OCI-LY1 (cell line): ENCODE measurements around the gene PNPLA7.

Experiments used
- H2AFZ ChIP-seq: fragments of 200-600 bp; sonication (generic), shearing (Covaris generic); 2 replicates; pipeline ENCODE4 v1.6.0; 2014; ENCODE audit warnings: antibody characterized with exemption, mild to moderate bottlenecking, low read length
- H3F3A ChIP-seq: fragments of 200-600 bp; sonication (generic), shearing (Covaris generic); 2 replicates; pipeline ENCODE4 v1.6.0; 2014; ENCODE audit warnings: mild to moderate bottlenecking, antibody characterized with exemption, low read length, moderate library complexity; ENCODE audit not compliant: insufficient read depth
- H3K27ac ChIP-seq: fragments of 200-600 bp; sonication (generic); 2 replicates; pipeline ENCODE4 v1.5.1; 2014; ENCODE audit warnings: low read length, mixed run types, mild to moderate bottlenecking, low read depth; ENCODE audit not compliant: poor library complexity, severe bottlenecking
- H3K27me3 ChIP-seq: fragments of 200-600 bp; sonication (generic); 2 replicates; pipeline ENCODE4 v1.6.0; 2014; ENCODE audit warnings: antibody characterized with exemption, mild to moderate bottlenecking, low read length, moderate library complexity; ENCODE audit not compliant: insufficient read depth
- H3K36me3 ChIP-seq: fragments of 200-600 bp; sonication (generic); 2 replicates; pipeline ENCODE4 v1.6.1; 2014; ENCODE audit warnings: mild to moderate bottlenecking, antibody characterized with exemption, low read length, moderate library complexity, mixed read lengths; ENCODE audit not compliant: insufficient read depth
- H3K4me1 ChIP-seq: fragments of 200-600 bp; sonication (generic); 2 replicates; pipeline ENCODE4 v1.5.1; 2014; ENCODE audit warnings: mild to moderate bottlenecking, low read length, moderate library complexity; ENCODE audit not compliant: insufficient read depth, severe bottlenecking
- H3K4me2 ChIP-seq: fragments of 200-600 bp; sonication (generic), shearing (Covaris generic); 2 replicates; pipeline ENCODE4 v1.6.1; 2014; ENCODE audit warnings: low read length
- H3K4me3 ChIP-seq: fragments of 200-600 bp; sonication (generic); 2 replicates; pipeline ENCODE4 v1.5.1; 2014; ENCODE audit warnings: low read length, low read depth, mild to moderate bottlenecking, mixed read lengths; ENCODE audit not compliant: poor library complexity, severe bottlenecking
- H3K79me2 ChIP-seq: fragments of 200-600 bp; shearing (Covaris generic); 2 replicates; pipeline ENCODE4 v1.6.1; 2016; ENCODE audit warnings: mixed run types, low read length, mixed read lengths; ENCODE audit not compliant: insufficient read depth
- H3K9ac ChIP-seq: fragments of 200-600 bp; sonication (generic), shearing (Covaris generic); 2 replicates; pipeline ENCODE4 v1.6.1; 2014; ENCODE audit warnings: mild to moderate bottlenecking, low read length, mixed read lengths
- H3K9me2 ChIP-seq: fragments of 200-600 bp; sonication (generic), shearing (Covaris generic); 2 replicates; pipeline ENCODE4 v1.6.1; 2014; ENCODE audit warnings: low read depth, mild to moderate bottlenecking, low read length, mixed read lengths
- H3K9me3 ChIP-seq: fragments of 200-600 bp; shearing (Covaris generic); 2 replicates; pipeline ENCODE4 v1.6.1; 2014; ENCODE audit warnings: low read length, mixed read lengths
- H4K20me1 ChIP-seq: fragments of 200-600 bp; sonication (generic), shearing (Covaris generic); 2 replicates; pipeline ENCODE4 v1.6.0; 2016; ENCODE audit warnings: mild to moderate bottlenecking, low read length; ENCODE audit not compliant: insufficient read depth
- EZH2 ChIP-seq: fragments of 200-600 bp; sonication (generic), shearing (Covaris generic); IDR thresholded peaks from 2 replicates; pipeline ENCODE4 v1.8.0; 2017; ENCODE audit warnings: borderline replicate concordance, mixed run types, mild to moderate bottlenecking, antibody characterized with exemption, low read length, moderate library complexity, mixed read lengths
- TF ChIP-seq, protein P1 (sequence below): fragments of 200-600 bp; sonication (generic), shearing (Covaris generic); IDR thresholded peaks from 2 replicates; pipeline ENCODE4 v1.5.1; 2017; ENCODE audit warnings: mild to moderate bottlenecking, antibody characterized with exemption, low read length, moderate library complexity, mixed read lengths

PNPLA7 gene

DNA sequence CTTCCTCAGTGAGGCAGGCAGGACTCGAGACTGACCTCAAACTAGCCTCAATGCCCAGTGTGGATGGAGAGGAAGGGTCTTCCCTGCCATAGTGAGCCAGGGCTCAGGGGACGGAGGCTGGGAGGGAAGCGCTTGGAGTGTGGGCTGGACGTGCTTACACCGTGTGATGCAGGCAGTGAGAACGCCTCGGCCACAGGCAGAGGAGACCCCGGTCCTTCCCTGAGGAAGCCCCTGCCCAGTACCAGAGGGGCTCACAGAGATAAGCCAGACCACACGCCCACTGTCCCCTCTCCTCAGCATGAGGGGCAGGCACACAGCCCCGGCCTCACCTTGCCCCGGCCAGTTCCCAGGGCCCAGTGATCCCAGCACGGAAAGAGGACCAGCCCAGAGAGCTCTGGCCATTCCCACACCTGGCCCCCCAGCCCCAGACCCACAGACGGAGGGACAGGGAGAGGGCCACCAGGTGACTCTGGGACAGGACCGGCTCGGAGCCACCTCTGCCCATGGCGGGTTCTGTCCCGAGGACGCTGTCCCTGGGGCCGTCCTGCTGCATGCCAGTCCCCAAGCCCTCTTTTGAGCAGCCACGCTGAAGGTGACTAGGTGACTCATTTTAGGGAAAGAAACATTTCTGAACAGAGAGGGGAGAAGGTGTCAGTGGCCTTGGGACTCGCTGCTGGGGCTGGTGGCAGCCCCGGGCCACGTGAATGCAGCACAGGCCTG, 85.0 kb downstream of the PNPLA7 start:
- H3K9me3 ChIP-seq: no peaks in the 10 kb centered on the region
- no peaks in the 10 kb centered on the region for H3F3A ChIP-seq
- H3K36me3 ChIP-seq: no peaks in the 10 kb centered on the region
- no peaks in the 10 kb centered on the region for H3K9me2 ChIP-seq
- H3K27me3 ChIP-seq: peaks cover 5% of the 10 kb centered on the region; the same call in 1 of the 2 replicates
- H3K79me2 ChIP-seq: no peaks in the 10 kb centered on the region
- H4K20me1 ChIP-seq: no peaks in the 10 kb centered on the region
- H3K4me3 ChIP-seq: no peak overlapping the region
- no peak overlapping the region for H2AFZ ChIP-seq
- no peak overlapping the region for H3K4me2 ChIP-seq
- no peak overlapping the region for H3K27ac ChIP-seq
- no peak overlapping the region for H3K9ac ChIP-seq
- peaks cover 12% of the 10 kb centered on the region for H3K4me1 ChIP-seq
- TF ChIP-seq, protein P1, sequence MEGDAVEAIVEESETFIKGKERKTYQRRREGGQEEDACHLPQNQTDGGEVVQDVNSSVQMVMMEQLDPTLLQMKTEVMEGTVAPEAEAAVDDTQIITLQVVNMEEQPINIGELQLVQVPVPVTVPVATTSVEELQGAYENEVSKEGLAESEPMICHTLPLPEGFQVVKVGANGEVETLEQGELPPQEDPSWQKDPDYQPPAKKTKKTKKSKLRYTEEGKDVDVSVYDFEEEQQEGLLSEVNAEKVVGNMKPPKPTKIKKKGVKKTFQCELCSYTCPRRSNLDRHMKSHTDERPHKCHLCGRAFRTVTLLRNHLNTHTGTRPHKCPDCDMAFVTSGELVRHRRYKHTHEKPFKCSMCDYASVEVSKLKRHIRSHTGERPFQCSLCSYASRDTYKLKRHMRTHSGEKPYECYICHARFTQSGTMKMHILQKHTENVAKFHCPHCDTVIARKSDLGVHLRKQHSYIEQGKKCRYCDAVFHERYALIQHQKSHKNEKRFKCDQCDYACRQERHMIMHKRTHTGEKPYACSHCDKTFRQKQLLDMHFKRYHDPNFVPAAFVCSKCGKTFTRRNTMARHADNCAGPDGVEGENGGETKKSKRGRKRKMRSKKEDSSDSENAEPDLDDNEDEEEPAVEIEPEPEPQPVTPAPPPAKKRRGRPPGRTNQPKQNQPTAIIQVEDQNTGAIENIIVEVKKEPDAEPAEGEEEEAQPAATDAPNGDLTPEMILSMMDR: no peak
- TF ChIP-seq EZH2: no peak

DNA sequence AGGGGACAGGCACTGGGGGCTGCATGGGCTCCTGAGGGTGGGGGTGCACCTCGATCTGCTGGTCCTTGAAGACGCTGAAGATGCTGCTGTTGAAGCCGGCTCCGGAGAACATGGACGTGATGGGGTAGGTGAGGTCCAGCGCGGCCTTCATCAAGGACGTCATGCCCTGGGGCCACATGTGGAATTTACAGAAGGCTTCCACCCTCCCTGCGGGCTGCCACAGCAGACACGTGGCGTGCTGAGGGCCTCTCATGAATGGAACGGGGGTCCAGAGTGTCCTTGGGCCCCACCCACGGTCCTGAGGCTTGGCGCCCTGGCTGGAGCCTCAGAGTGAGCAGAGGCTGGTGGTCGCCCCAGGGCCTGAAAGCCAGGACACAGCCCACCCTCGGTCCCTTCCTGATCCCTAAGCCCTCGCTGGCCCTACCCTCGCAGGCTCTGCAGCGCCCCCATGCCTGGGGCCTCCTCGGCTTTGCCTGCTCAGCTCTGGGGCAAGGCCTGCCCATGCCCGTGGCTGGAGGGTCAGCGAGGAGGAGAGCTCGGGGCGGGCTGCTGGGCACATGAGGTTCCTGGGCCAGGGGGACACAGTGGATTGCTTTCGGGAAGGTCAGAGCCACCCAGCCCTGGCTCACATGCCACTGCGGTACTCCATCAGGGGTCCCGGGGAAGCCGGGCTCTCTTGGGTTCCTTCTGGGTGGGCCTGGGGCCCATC, 85.8 kb downstream of the PNPLA7 start:
- H3K27me3 ChIP-seq: peaks cover 5% of the 10 kb centered on the region; the same call in 1 of the 2 replicates
- no peak overlapping the region for H3K4me3 ChIP-seq
- H4K20me1 ChIP-seq: no peaks in the 10 kb centered on the region
- no peak overlapping the region for H3K9ac ChIP-seq
- no peaks in the 10 kb centered on the region for H3F3A ChIP-seq
- H3K36me3 ChIP-seq: no peaks in the 10 kb centered on the region
- H3K4me1 ChIP-seq: peaks cover 18% of the 10 kb centered on the region
- H3K9me2 ChIP-seq: no peaks in the 10 kb centered on the region
- H3K9me3 ChIP-seq: no peaks in the 10 kb centered on the region
- no peak overlapping the region for H3K27ac ChIP-seq
- H3K4me2 ChIP-seq: no peak overlapping the region
- H2AFZ ChIP-seq: no peak overlapping the region
- TF ChIP-seq, protein P1: no peak
- TF ChIP-seq EZH2: no peak
- no peaks in the 10 kb centered on the region for H3K79me2 ChIP-seq

DNA sequence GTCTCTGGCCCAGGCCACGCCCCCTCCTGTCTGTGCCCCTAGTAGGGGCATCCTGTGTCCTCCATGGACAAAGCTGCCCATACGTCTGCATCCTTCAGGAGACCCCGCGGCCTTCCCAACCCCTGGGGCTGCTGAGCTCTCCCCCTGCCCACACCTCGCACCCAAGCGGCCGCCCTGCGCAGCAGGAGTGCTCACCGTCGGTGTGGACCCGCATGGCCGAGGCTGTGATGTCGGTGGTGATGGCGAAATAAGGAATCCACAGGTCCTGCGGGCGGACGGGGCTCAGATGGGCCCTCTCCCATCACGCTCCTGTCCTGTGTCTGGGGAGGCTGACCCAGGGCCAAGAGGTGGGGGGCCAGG, 86.3 kb downstream of the PNPLA7 start:
- Histone ChIP-seq H3K79me2 (no peaks in the 10 kb centered on the region), H3K27me3 (peaks cover 5% of the 10 kb centered on the region; the same call in 1 of the 2 replicates), H3K27ac (no peak overlapping the region), H2AFZ (no peak overlapping the region), H3K36me3 (no peaks in the 10 kb centered on the region), H4K20me1 (no peaks in the 10 kb centered on the region), H3F3A (no peaks in the 10 kb centered on the region), H3K4me3 (no peak overlapping the region), H3K9ac (no peak overlapping the region), H3K9me2 (no peaks in the 10 kb centered on the region), H3K4me2 (no peak overlapping the region), H3K9me3 (no peaks in the 10 kb centered on the region), H3K4me1 (peaks cover 21% of the 10 kb centered on the region)
- TF ChIP-seq, protein P1: no peak
- TF ChIP-seq EZH2: no peak
